ENCODE data around the gene TBC1D7. TPM values are rescaled to one million over a fixed set of nuclear protein-coding genes. Genes with fewer than 3 reads are reported as not detected.

The TBC1D7 gene
- total RNA-seq, 4 donors from 2014 or later: 5.7 to 14.9 (median 6.6) TPM

DNA sequence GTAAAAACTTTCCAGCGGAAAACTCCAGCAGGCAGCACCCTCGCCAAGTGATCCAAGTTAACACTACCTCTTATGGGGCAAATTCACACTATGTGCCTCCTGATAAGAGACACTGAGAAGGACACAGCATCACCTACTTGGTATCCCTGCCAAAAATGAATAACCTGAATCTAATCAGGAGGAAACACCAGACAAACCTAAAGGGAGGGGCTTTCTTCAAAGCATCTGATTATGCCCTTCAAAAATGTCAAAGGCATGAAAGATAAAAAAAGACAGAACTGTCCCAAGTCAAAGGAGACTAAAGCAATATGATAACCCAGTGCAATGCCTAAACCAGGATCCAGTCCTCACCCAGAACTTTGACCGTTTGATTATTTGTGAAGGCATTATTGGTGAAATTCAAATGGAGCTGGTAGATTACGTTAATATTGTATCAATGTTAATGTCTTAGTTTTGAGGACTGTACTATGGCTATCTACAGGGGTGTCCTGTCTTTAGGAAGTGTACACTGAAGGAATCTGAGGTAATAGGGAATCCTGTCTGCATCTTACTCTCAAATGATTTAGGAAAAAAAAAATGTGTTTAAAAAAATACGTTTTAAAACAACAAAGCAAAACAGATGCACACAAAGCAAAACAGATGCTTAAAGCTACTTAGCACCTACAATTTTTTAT is 8.3 kb downstream of the TBC1D7 start:
- H3K27ac ChIP-seq: no peak overlapping the region
- peaks cover 6 to 63% of the 10 kb centered on the region in 2 donors for H3K36me3 ChIP-seq
- no peak for ATAC-seq
- intact Hi-C loops (cut with DNase I; ENCODE audit: low total_unique reads): no loop called here
- H3K4me3 ChIP-seq: no peak overlapping the region
- TF ChIP-seq, protein P1, sequence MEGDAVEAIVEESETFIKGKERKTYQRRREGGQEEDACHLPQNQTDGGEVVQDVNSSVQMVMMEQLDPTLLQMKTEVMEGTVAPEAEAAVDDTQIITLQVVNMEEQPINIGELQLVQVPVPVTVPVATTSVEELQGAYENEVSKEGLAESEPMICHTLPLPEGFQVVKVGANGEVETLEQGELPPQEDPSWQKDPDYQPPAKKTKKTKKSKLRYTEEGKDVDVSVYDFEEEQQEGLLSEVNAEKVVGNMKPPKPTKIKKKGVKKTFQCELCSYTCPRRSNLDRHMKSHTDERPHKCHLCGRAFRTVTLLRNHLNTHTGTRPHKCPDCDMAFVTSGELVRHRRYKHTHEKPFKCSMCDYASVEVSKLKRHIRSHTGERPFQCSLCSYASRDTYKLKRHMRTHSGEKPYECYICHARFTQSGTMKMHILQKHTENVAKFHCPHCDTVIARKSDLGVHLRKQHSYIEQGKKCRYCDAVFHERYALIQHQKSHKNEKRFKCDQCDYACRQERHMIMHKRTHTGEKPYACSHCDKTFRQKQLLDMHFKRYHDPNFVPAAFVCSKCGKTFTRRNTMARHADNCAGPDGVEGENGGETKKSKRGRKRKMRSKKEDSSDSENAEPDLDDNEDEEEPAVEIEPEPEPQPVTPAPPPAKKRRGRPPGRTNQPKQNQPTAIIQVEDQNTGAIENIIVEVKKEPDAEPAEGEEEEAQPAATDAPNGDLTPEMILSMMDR (IDR thresholded peaks at IDR 0.05 in 4 of 5, conservative IDR thresholded peaks at IDR 0.05 in 1 of 5): no peak
- TF ChIP-seq POLR2A (IDR thresholded peaks at IDR 0.05): no peak
- in situ Hi-C loops (cut with MboI; ENCODE audit: low sequenced_read_pairs in 4 of 4): loop anchor here in 1 of 4 donors (10.0 kb wide), 1 partner anchor 405 kb away; no protein-coding TSS in a partner anchor
- no peaks in the 10 kb centered on the region for H3K27me3 ChIP-seq
- DNase-seq: no peak
- no peaks in the 10 kb centered on the region for H3K9me3 ChIP-seq
- no peaks in the 10 kb centered on the region for H3K4me1 ChIP-seq

DNA sequence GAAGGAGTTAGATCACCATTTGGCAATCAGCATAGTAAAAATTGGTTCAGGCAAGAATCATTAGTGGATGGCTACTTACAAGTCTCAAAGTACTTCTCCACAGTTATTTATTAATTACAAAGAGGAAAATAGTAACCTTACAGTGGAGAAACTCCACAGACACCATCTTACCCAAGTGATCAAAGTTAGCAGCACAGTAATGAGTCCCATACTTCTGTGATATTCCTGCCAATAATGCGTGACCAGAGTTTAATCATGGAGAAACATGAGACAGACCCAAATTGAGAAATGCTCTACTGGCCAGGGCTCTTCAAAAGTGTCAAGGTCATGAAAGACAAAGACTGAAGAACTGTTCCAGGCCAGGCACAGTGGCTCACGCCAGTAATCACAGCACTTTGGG is 9.5 kb downstream of the TBC1D7 start:
- in situ Hi-C loops (cut with MboI; ENCODE audit: low sequenced_read_pairs in 4 of 4): no loop called here
- intact Hi-C loops (cut with DNase I; ENCODE audit: low total_unique reads): no loop called here
- Histone ChIP-seq H3K4me1 (no peaks in the 10 kb centered on the region), H3K27ac (peak overlapping the region in 1 of 4 donors; percentile 10), H3K36me3 (peaks cover 6 to 70% of the 10 kb centered on the region in 2 donors), H3K27me3 (no peaks in the 10 kb centered on the region), H3K9me3 (no peaks in the 10 kb centered on the region), H3K4me3 (no peak overlapping the region)
- DNase-seq (peak in 1 of 2 donors; percentile 24), ATAC-seq (peak in 1 of 2 donors; percentile 90)
- TF ChIP-seq, protein P1 (IDR thresholded peaks at IDR 0.05 in 4 of 5, conservative IDR thresholded peaks at IDR 0.05 in 1 of 5): no peak
- no peak for TF ChIP-seq POLR2A (IDR thresholded peaks at IDR 0.05)

DNA sequence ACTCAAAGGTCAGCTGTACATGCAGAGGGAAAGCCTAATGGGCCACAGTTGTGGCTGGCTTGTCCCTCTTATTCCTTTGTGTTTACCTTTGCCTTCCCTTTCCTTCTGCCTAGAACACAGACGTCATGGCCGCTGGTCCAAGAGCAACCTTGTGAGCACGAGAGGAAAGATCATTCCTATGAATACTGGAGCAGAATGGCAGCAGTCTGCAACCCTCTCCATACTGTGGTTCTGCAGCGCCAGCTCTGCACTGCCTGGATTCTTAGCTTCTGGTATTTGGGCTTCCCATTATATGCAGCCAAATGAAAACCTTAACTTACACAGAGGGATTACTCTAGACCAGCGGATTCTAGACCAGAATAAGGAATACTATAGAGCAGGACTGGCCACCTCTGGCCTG is 12.4 kb downstream of the TBC1D7 start:
- Histone ChIP-seq H3K4me3 (no peak overlapping the region), H3K4me1 (no peaks in the 10 kb centered on the region), H3K27me3 (no peaks in the 10 kb centered on the region), H3K36me3 (peaks cover 6 to 63% of the 10 kb centered on the region in 2 donors), H3K27ac (no peak overlapping the region), H3K9me3 (no peaks in the 10 kb centered on the region)
- DNase-seq (no peak), ATAC-seq (no peak)
- in situ Hi-C loops (cut with MboI; ENCODE audit: low sequenced_read_pairs in 4 of 4): no loop called here
- intact Hi-C loops (cut with DNase I; ENCODE audit: low total_unique reads): no loop called here
- no peak for TF ChIP-seq POLR2A (IDR thresholded peaks at IDR 0.05)
- TF ChIP-seq, protein P1 (IDR thresholded peaks at IDR 0.05 in 4 of 5, conservative IDR thresholded peaks at IDR 0.05 in 1 of 5): no peak

DNA sequence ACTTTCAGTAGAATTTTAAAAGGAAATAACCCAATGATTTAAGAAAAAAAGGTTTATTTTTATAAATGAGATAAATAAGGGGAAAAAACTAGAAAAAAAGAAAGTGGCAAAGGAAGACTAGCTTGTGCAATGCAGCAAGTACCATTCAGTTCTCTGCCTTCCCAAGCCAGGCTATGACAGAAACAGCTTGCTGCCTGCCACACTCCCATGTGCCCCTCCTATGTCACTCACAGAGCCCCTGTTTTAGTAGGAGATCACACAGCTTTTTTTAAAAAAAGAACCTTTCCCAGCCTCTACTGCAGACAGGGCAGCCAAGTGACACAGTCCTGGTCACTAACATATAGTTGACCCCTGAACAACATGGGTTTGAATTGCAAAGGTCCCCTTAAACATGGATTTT is 13.5 kb downstream of the TBC1D7 start:
- TF ChIP-seq POLR2A (IDR thresholded peaks at IDR 0.05): no peak
- TF ChIP-seq, protein P1 (IDR thresholded peaks at IDR 0.05 in 4 of 5, conservative IDR thresholded peaks at IDR 0.05 in 1 of 5): no peak
- ATAC-seq (no peak), DNase-seq (no peak)
- intact Hi-C loops (cut with DNase I; ENCODE audit: low total_unique reads): no loop called here
- H3K9me3 ChIP-seq: no peaks in the 10 kb centered on the region
- in situ Hi-C loops (cut with MboI; ENCODE audit: low sequenced_read_pairs in 4 of 4): no loop called here
- H3K4me1 ChIP-seq: no peaks in the 10 kb centered on the region
- H3K27ac ChIP-seq: no peak overlapping the region
- no peak overlapping the region for H3K4me3 ChIP-seq
- H3K27me3 ChIP-seq: no peaks in the 10 kb centered on the region
- H3K36me3 ChIP-seq: peaks cover under 1 to 52% of the 10 kb centered on the region in 2 donors
